IMR-90 (cell line): ENCODE data around the gene ANKMY2. TPM values are rescaled to one million over a fixed set of nuclear protein-coding genes. Genes with fewer than 3 reads are reported as not detected.

ENCODE experiments used
- ATAC-seq: fragments of 200-7000 bp; cut with Tn5 transposase; 2 replicates; pipeline ENCODE4 v1.9.1; 2020; ENCODE audit warnings: low read depth, mild to moderate bottlenecking, moderate library complexity
- BruUV-seq: library from RNA; stranded (reverse); fragments of 400-500 nt; replicated peaks from 2 replicates; lab custom pipeline; 2021; lab: Mats Ljungman, UMichigan
- CTCF ChIA-PET: fragments of 300-600 bp; formaldehyde crosslinking; extraction: SDS; loops from one replicate; lab custom pipeline; 2021; ENCODE audit warnings: antibody characterized with exemption; lab: Yijun Ruan, JAX
- POLR2A ChIA-PET: fragments of 300-600 bp; sonication (Branson Sonifier 250); formaldehyde crosslinking; loops from one replicate; lab custom pipeline; 2022; ENCODE audit warnings: antibody characterized with exemption; ENCODE audit not compliant: unreplicated experiment; lab: Charles Lee
- DNase-seq: peaks from one replicate; pipeline ENCODE4 v3.0.0; 2013
- H2AFZ ChIP-seq: replicated peaks from 2 replicates; pipeline ENCODE3; 2013; ENCODE audit warnings: low read length, mild to moderate bottlenecking; ENCODE audit not compliant: poor library complexity
- H2AK5ac ChIP-seq: 2 replicates; pipeline ENCODE4 v1.6.1; 2013; ENCODE audit warnings: low read depth, low read length, inconsistent platforms
- H2AK9ac ChIP-seq: replicated peaks from 2 replicates; pipeline ENCODE3; 2013; ENCODE audit warnings: mild to moderate bottlenecking, low read depth, low read length, moderate library complexity; ENCODE audit not compliant: poor library complexity
- H2BK120ac ChIP-seq: 2 replicates; pipeline ENCODE4 v1.6.1; 2013; ENCODE audit warnings: low read depth, low read length, inconsistent platforms
- H2BK15ac ChIP-seq: 3 replicates; pipeline ENCODE4 v1.6.1; 2013; ENCODE audit warnings: low read depth, low read length, inconsistent platforms
- H2BK20ac ChIP-seq: 2 replicates; pipeline ENCODE4 v1.6.1; 2013; ENCODE audit warnings: low read depth, mild to moderate bottlenecking, inconsistent platforms, low read length, moderate library complexity
- H2BK5ac ChIP-seq: 2 replicates; pipeline ENCODE4 v1.6.1; 2013; ENCODE audit warnings: mild to moderate bottlenecking, low read depth, low read length, inconsistent platforms; ENCODE audit not compliant: poor library complexity, severe bottlenecking
- H3K14ac ChIP-seq: replicated peaks from 2 replicates; pipeline ENCODE4 v1.6.1; 2013; ENCODE audit warnings: low read depth, low read length, inconsistent platforms
- H3K18ac ChIP-seq: 2 replicates; pipeline ENCODE4 v1.6.1; 2013; ENCODE audit warnings: low read depth, low read length, control low read depth
- H3K23ac ChIP-seq: 2 replicates; pipeline ENCODE4 v1.6.1; 2013; ENCODE audit warnings: low read depth, low read length, inconsistent platforms
- H3K27ac ChIP-seq: 2 replicates; pipeline ENCODE4 v1.5.1; 2013; ENCODE audit warnings: mild to moderate bottlenecking, control low read depth, low read length; ENCODE audit not compliant: insufficient read depth
- H3K27me3 ChIP-seq: 2 replicates; pipeline ENCODE4 v1.6.1; 2013; ENCODE audit warnings: low read length; ENCODE audit not compliant: control insufficient read depth, insufficient read depth
- H3K36me3 ChIP-seq: 2 replicates; pipeline ENCODE4 v1.6.1; 2013; ENCODE audit warnings: low read length, mixed read lengths; ENCODE audit not compliant: control insufficient read depth, insufficient read depth
- H3K4ac ChIP-seq: 2 replicates; pipeline ENCODE4 v1.6.1; 2013; ENCODE audit warnings: low read depth, low read length, inconsistent platforms
- H3K4me1 ChIP-seq: 2 replicates; pipeline ENCODE4 v1.6.1; 2013; ENCODE audit warnings: low read length, mixed read lengths; ENCODE audit not compliant: control insufficient read depth, insufficient read depth
- H3K4me2 ChIP-seq: 2 replicates; pipeline ENCODE4 v1.6.1; 2013; ENCODE audit warnings: low read depth, mild to moderate bottlenecking, control low read depth, low read length, moderate library complexity
- H3K4me3 ChIP-seq: 2 replicates; pipeline ENCODE4 v1.5.1; 2013; ENCODE audit warnings: low read depth, mild to moderate bottlenecking, control low read depth, low read length, moderate library complexity; ENCODE audit not compliant: insufficient read depth
- H3K56ac ChIP-seq: 2 replicates; pipeline ENCODE4 v1.6.1; 2013; ENCODE audit warnings: low read length, inconsistent platforms; ENCODE audit not compliant: insufficient read depth; ENCODE audit errors: extremely low read depth
- H3K79me1 ChIP-seq, 2 experiments: 2 replicates each; pipeline ENCODE4 v1.6.1; 2013; ENCODE audit warnings: low read length in 2 of 2, inconsistent platforms in 1 of 2, low read depth in 1 of 2
- H3K9ac ChIP-seq: 2 replicates; pipeline ENCODE4 v1.6.1; 2013; ENCODE audit warnings: low read depth, low read length, control low read depth
- H3K9me1 ChIP-seq: 2 replicates; pipeline ENCODE4 v1.6.1; 2013; ENCODE audit warnings: low read length, inconsistent platforms; ENCODE audit not compliant: insufficient read depth
- H3K9me3 ChIP-seq: 2 replicates; pipeline ENCODE4 v1.6.1; 2013; ENCODE audit warnings: low read length; ENCODE audit not compliant: control insufficient read depth, insufficient read depth
- H4K20me1 ChIP-seq: 2 replicates; pipeline ENCODE4 v1.6.1; 2013; ENCODE audit warnings: low read length, inconsistent platforms; ENCODE audit not compliant: insufficient read depth
- H4K5ac ChIP-seq: 2 replicates; pipeline ENCODE4 v1.6.1; 2013; ENCODE audit warnings: mild to moderate bottlenecking, low read depth, low read length, control low read depth
- H4K8ac ChIP-seq, 2 experiments: 2 replicates each; pipeline ENCODE4 v1.6.1; 2013; ENCODE audit warnings: low read depth in 2 of 2, low read length in 2 of 2, control low read depth in 1 of 2, inconsistent platforms in 1 of 2
- H4K91ac ChIP-seq: 2 replicates; pipeline ENCODE4 v1.6.1; 2013; ENCODE audit warnings: low read depth, low read length, inconsistent platforms; ENCODE audit not compliant: insufficient read depth
- BHLHE40 ChIP-seq: fragments of 150-350 bp; IDR thresholded peaks from 2 replicates; pipeline ENCODE4 v1.6.1; 2016; ENCODE audit warnings: mild to moderate bottlenecking, low read depth, low read length
- CEBPB ChIP-seq: IDR thresholded peaks from 2 replicates; pipeline ENCODE4 v1.6.1; 2012; ENCODE audit warnings: low read depth, low read length, improper control_type of control experiment
- MAFK ChIP-seq: IDR thresholded peaks from 2 replicates; pipeline ENCODE4 v1.6.1; 2012; ENCODE audit warnings: low read depth, low read length, improper control_type of control experiment
- POLR2A ChIP-seq: IDR thresholded peaks from 2 replicates; pipeline ENCODE4 v1.6.1; 2012; ENCODE audit warnings: mild to moderate bottlenecking, low read depth, low read length
- SMC3 ChIP-seq: fragments of 150-350 bp; IDR thresholded peaks from 2 replicates; pipeline ENCODE4 v1.6.1; 2016; ENCODE audit warnings: low read depth, mild to moderate bottlenecking, antibody characterized with exemption, low read length, moderate library complexity
- USF2 ChIP-seq: fragments of 150-350 bp; IDR thresholded peaks from 2 replicates; pipeline ENCODE4 v1.6.1; 2017; ENCODE audit warnings: mild to moderate bottlenecking, antibody characterized with exemption, low read length, low read depth
- WGBS, 2 experiments: methylation state at CpG; one replicate each; pipeline versions ENCODE4 v1.1.5 to v1.1.7; 2013; ENCODE audit warnings: missing lambda C conversion rate in 2 of 2; ENCODE audit not compliant: insufficient read length in 1 of 2; ENCODE audit errors: extremely low coverage in 2 of 2; 5-methylcytosine and 5-hydroxymethylcytosine counted together
- dilution Hi-C: fragments of 300-500 bp; cut with HindIII; formaldehyde crosslinking; loops from one replicate; pipeline ENCODE4 v1.14.3; 2018; ENCODE audit warnings: low sequenced_read_pairs; ENCODE audit not compliant: unreplicated experiment
- in situ Hi-C: fragments of 300-500 bp; cut with MboI; formaldehyde crosslinking; loops from 3 replicates; pipeline ENCODE4 v1.14.3; 2019; ENCODE audit warnings: low sequenced_read_pairs, inconsistent platforms, mixed read lengths
- intact Hi-C: fragments of 100-400 bp; cut with micrococcal nuclease; formaldehyde crosslinking; loops from 2 replicates; pipeline ENCODE4 v1.10.0; 2022
- polyA plus RNA-seq, 3 experiments: library from polyadenylated mRNA; depleted of rRNA; stranded (reverse); fragments of >200 nt; gene quantifications; 2 replicates each; pipeline ENCODE4 v1.2.3, GENCODE V29; 2012; ENCODE audit warnings: low replicate concordance in 1 of 3
- total RNA-seq: library from RNA; depleted of rRNA; stranded (reverse); fragments of >200 nt; gene quantifications from 2 replicates; pipeline ENCODE4 v1.2.3, GENCODE V29; 2012
- TF ChIP-seq, protein P1 (sequence below): conservative IDR thresholded peaks from 2 replicates; pipeline ENCODE4 v1.5.1; 2012; ENCODE audit warnings: mild to moderate bottlenecking, low read depth, low read length, improper control_type of control experiment

Gene ANKMY2
- total and polyA plus RNA-seq, 2 of the 4 experiments (the other 2 are of a cell fraction), result 19.5 to 41.9 TPM

GRCh38 chr7:16583834-16584233 is 61.7 kb downstream of the ANKMY2 start:
- no peak overlapping the region for H3K4ac ChIP-seq
- H3K9ac ChIP-seq, result no peak overlapping the region
- H3K4me3 ChIP-seq, result no peak overlapping the region
- H3K14ac ChIP-seq, result no peak overlapping the region
- no peak overlapping the region for H2AK9ac ChIP-seq
- H4K20me1 ChIP-seq, result no peaks in the 10 kb centered on the region
- CTCF ChIA-PET, result no interaction called here
- DNase-seq (no peak), ATAC-seq (no peak)
- H2BK120ac ChIP-seq, result no peak overlapping the region
- H3K23ac ChIP-seq, result no peak overlapping the region
- no peak overlapping the region for H4K8ac ChIP-seq
- intact Hi-C loops, result no loop called here
- no peak overlapping the region for H3K56ac ChIP-seq
- no peaks in the 10 kb centered on the region for H3K4me1 ChIP-seq
- H4K5ac ChIP-seq, result no peak overlapping the region
- H3K18ac ChIP-seq, result no peak overlapping the region
- BruUV-seq, result no TSS peak
- H3K9me3 ChIP-seq, result no peaks in the 10 kb centered on the region
- no peak overlapping the region for H2AK5ac ChIP-seq
- no peak overlapping the region for H3K4me2 ChIP-seq
- no peaks in the 10 kb centered on the region for H3K79me1 ChIP-seq
- POLR2A ChIA-PET, result no interaction called here
- no peak overlapping the region for H2BK20ac ChIP-seq
- no peaks in the 10 kb centered on the region for H3K36me3 ChIP-seq
- in situ Hi-C loops, result no loop called here
- no peak overlapping the region for H2BK5ac ChIP-seq
- H2BK15ac ChIP-seq, result no peak overlapping the region
- no peaks in the 10 kb centered on the region for H3K9me1 ChIP-seq
- H2AFZ ChIP-seq, result no peak overlapping the region
- no peak overlapping the region for H3K27ac ChIP-seq
- no peaks in the 10 kb centered on the region; the same call in 1 of the 2 replicates for H3K27me3 ChIP-seq
- 100% methylated on average over 3 of the region's 7 CpGs; no CpG with 5 or more reads in 1 of the 2 experiments for WGBS, 2 experiments
- TF ChIP-seq MAFK (no peak), CEBPB (no peak), POLR2A (no peak), BHLHE40 (no peak), SMC3 (no peak), USF2 (no peak)
- TF ChIP-seq, protein P1, sequence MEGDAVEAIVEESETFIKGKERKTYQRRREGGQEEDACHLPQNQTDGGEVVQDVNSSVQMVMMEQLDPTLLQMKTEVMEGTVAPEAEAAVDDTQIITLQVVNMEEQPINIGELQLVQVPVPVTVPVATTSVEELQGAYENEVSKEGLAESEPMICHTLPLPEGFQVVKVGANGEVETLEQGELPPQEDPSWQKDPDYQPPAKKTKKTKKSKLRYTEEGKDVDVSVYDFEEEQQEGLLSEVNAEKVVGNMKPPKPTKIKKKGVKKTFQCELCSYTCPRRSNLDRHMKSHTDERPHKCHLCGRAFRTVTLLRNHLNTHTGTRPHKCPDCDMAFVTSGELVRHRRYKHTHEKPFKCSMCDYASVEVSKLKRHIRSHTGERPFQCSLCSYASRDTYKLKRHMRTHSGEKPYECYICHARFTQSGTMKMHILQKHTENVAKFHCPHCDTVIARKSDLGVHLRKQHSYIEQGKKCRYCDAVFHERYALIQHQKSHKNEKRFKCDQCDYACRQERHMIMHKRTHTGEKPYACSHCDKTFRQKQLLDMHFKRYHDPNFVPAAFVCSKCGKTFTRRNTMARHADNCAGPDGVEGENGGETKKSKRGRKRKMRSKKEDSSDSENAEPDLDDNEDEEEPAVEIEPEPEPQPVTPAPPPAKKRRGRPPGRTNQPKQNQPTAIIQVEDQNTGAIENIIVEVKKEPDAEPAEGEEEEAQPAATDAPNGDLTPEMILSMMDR, result no peak
- no peak overlapping the region for H4K91ac ChIP-seq
- dilution Hi-C loops, result no loop called here
